Aorta (tissue), 5 donors: ENCODE data around the gene GUCY2D. TPM values are rescaled to one million over a fixed set of nuclear protein-coding genes. Genes with fewer than 3 reads are reported as not detected.

Experiments used
- ATAC-seq: fragments of 200-7000 bp; cut with Tn5 transposase; one replicate; pipeline ENCODE4 v1.9.1; 2022; ENCODE audit warnings: moderate library complexity; ENCODE audit not compliant: low FRiP score
- DNase-seq, 2 donors: peaks; one replicate each; pipeline ENCODE4 v3.0.0-alpha.2; 2020
- H3K27ac ChIP-seq, 2 donors: one replicate each; pipeline ENCODE4 v1.5.1; 2013; ENCODE audit warnings: low read length in 2 of 2, mild to moderate bottlenecking in 2 of 2, moderate library complexity in 2 of 2, control low read depth in 1 of 2, inconsistent platforms in 1 of 2, low read depth in 1 of 2
- H3K27me3 ChIP-seq, 2 donors: one replicate each; pipeline ENCODE4 v1.6.1; 2013; ENCODE audit warnings: control low read depth in 1 of 2, low read length in 1 of 2, mild to moderate bottlenecking in 1 of 2, moderate library complexity in 1 of 2; ENCODE audit not compliant: insufficient read depth in 2 of 2, control insufficient read depth in 1 of 2
- H3K36me3 ChIP-seq, 2 donors: one replicate each; pipeline ENCODE4 v1.6.1; 2013; ENCODE audit warnings: control low read depth in 1 of 2, low read length in 1 of 2, mild to moderate bottlenecking in 1 of 2; ENCODE audit not compliant: insufficient read depth in 2 of 2, control insufficient read depth in 1 of 2
- H3K4me1 ChIP-seq, 2 donors: one replicate each; pipeline ENCODE4 v1.6.1; 2013; ENCODE audit warnings: low read length in 2 of 2, control low read depth in 1 of 2, mild to moderate bottlenecking in 1 of 2, moderate library complexity in 1 of 2; ENCODE audit not compliant: insufficient read depth in 2 of 2, control insufficient read depth in 1 of 2
- H3K4me3 ChIP-seq, 2 donors: one replicate each; pipeline ENCODE4 v1.5.1; 2013; ENCODE audit warnings: low read length in 2 of 2, control low read depth in 1 of 2, mild to moderate bottlenecking in 1 of 2
- H3K9me3 ChIP-seq: one replicate; pipeline ENCODE4 v1.6.1; 2013; ENCODE audit warnings: mild to moderate bottlenecking, low read length; ENCODE audit not compliant: control insufficient read depth
- WGBS, 2 donors: extraction: QIAGEN DNeasy Blood & Tissue Kit; methylation state at CpG; one replicate each; pipeline ENCODE4 v1.1.7; 2013; 5-methylcytosine and 5-hydroxymethylcytosine counted together
- intact Hi-C, 2 donors: fragments of 100-400 bp; cut with DNase I; formaldehyde crosslinking; loops; one replicate each; pipeline versions ENCODE4 v1.14.2 to v1.15.0; 2022
- polyA plus RNA-seq, 2 donors: library from polyadenylated mRNA; stranded (reverse); fragments of 200-250 nt; gene quantifications; one replicate each; pipeline ENCODE4 v1.2.3, GENCODE V29; 2013
- total RNA-seq, 2 donors: library from RNA; stranded (reverse); fragmentation: NEBNext Ultra II Directional; extraction: Animal tissue kit (Norgen Biotek cat#: 25700); gene quantifications; one replicate each; pipeline ENCODE4 v1.2.1, GENCODE V29; 2021
- donor health status: healthy with polysubstance abuse.
- donor health status: Bipolar disorder and iron deficiency.
- donor health status: DM: no; HTN: no; CAD: no.
- donor health status: DM: no; HTN: no; CAD: no.
- donor health status: DM: yes; HTN: yes; CAD: no.

The GUCY2D gene
- total and polyA plus RNA-seq, 4 donors, result not detected

GRCh38 chr17:8046306-8046928 lies 44.0 kb downstream of the GUCY2D start:
- 88 to 90% methylated on average over 11 of the region's 11 CpGs for WGBS, 2 donors
- Histone ChIP-seq H3K36me3 (no peaks in the 10 kb centered on the region), H3K27me3 (no peaks in the 10 kb centered on the region), H3K4me3 (no peak overlapping the region), H3K27ac (no peak overlapping the region), H3K4me1 (no peaks in the 10 kb centered on the region), H3K9me3 (no peaks in the 10 kb centered on the region)
- no peak for ATAC-seq
- DNase-seq, result peak in 1 of 2 donors; percentile 56
- intact Hi-C loops, result no loop called here

GRCh38 chr17:8046929-8047768 lies 44.7 kb downstream of the GUCY2D start:
- intact Hi-C loops, result no loop called here
- DNase-seq, result peak in 1 of 2 donors; percentile 62
- no peaks in the 10 kb centered on the region for H3K36me3 ChIP-seq

GRCh38 chr17:8047769-8048110 lies 45.3 kb downstream of the GUCY2D start:
- DNase-seq (peak in 1 of 2 donors; percentile 47), ATAC-seq (no peak)
- intact Hi-C loops, result no loop called here
- Histone ChIP-seq H3K4me3 (no peak overlapping the region), H3K9me3 (no peaks in the 10 kb centered on the region), H3K36me3 (no peaks in the 10 kb centered on the region), H3K27ac (no peak overlapping the region), H3K4me1 (no peaks in the 10 kb centered on the region), H3K27me3 (no peaks in the 10 kb centered on the region)
- WGBS, 2 donors, result 88 to 95% methylated on average over 4 of the region's 4 CpGs

More at GRCh38 chr17:8046929-8047768, 44.7 kb downstream of the GUCY2D start:
- Histone ChIP-seq H3K27me3 (no peaks in the 10 kb centered on the region), H3K4me1 (no peaks in the 10 kb centered on the region), H3K27ac (no peak overlapping the region), H3K9me3 (no peaks in the 10 kb centered on the region), H3K4me3 (no peak overlapping the region)
- 81 to 82% methylated on average over 24 of the region's 24 CpGs for WGBS, 2 donors
- no peak for ATAC-seq

- ATAC-seq (no peak), DNase-seq (peak in 1 of 2 donors; percentile 54)
- intact Hi-C loops, result no loop called here
- WGBS, 2 donors, result 86 to 91% methylated on average over 10 to 12 of the region's 12 CpGs
- H3K27me3 ChIP-seq, result no peaks in the 10 kb centered on the region
- H3K4me3 ChIP-seq, result no peak overlapping the region
- no peak overlapping the region for H3K27ac ChIP-seq
- no peaks in the 10 kb centered on the region for H3K36me3 ChIP-seq
- H3K9me3 ChIP-seq, result no peaks in the 10 kb centered on the region
- H3K4me1 ChIP-seq, result no peaks in the 10 kb centered on the region
Measured at GRCh38 chr17:8048236-8048635, 45.8 kb downstream of the GUCY2D start.

- Histone ChIP-seq H3K27ac (no peak overlapping the region), H3K27me3 (no peaks in the 10 kb centered on the region), H3K36me3 (no peaks in the 10 kb centered on the region), H3K4me3 (no peak overlapping the region), H3K4me1 (no peaks in the 10 kb centered on the region), H3K9me3 (no peaks in the 10 kb centered on the region)
- intact Hi-C loops, result no loop called here
- WGBS, 2 donors, result 87 to 90% methylated on average over 8 of the region's 8 CpGs
- ATAC-seq, result no peak
- DNase-seq, result peak in 1 of 2 donors; percentile 14
Measured at GRCh38 chr17:8048736-8049135, 46.3 kb downstream of the GUCY2D start.

GRCh38 chr17:8051831-8052230 lies 49.4 kb downstream of the GUCY2D start:
- intact Hi-C loops, result loop anchor here in 1 of 2 donors (10.0 kb wide), 1 partner anchor 117 kb away; the partner anchor contains the start of genes CNTROB and TRAPPC1

GRCh38 chr17:8052256-8053252 lies 50.1 kb downstream of the GUCY2D start:
- Histone ChIP-seq H3K27me3 (no peaks in the 10 kb centered on the region), H3K4me1 (no peaks in the 10 kb centered on the region), H3K27ac (no peak overlapping the region), H3K36me3 (no peaks in the 10 kb centered on the region), H3K4me3 (no peak overlapping the region), H3K9me3 (no peaks in the 10 kb centered on the region)
- WGBS, 2 donors, result 90 to 94% methylated on average over 6 of the region's 6 CpGs
- DNase-seq (peak in 1 of 2 donors; percentile 32), ATAC-seq (no peak)
- intact Hi-C loops, result loop anchor here in 1 of 2 donors (10.0 kb wide), 1 partner anchor 118 kb away; the partner anchor contains the start of genes CNTROB and TRAPPC1

More at GRCh38 chr17:8051831-8052230, 49.4 kb downstream of the GUCY2D start:
- Histone ChIP-seq H3K27ac (no peak overlapping the region), H3K4me1 (no peaks in the 10 kb centered on the region), H3K9me3 (no peaks in the 10 kb centered on the region), H3K4me3 (no peak overlapping the region), H3K27me3 (no peaks in the 10 kb centered on the region), H3K36me3 (no peaks in the 10 kb centered on the region)
- ATAC-seq (no peak), DNase-seq (peak in 1 of 2 donors; percentile 49)
- 86 to 90% methylated on average over 7 of the region's 7 CpGs for WGBS, 2 donors

GRCh38 chr17:8053600-8053999 lies 51.2 kb downstream of the GUCY2D start:
- Histone ChIP-seq H3K9me3 (no peaks in the 10 kb centered on the region), H3K4me3 (no peak overlapping the region), H3K27me3 (no peaks in the 10 kb centered on the region), H3K27ac (no peak overlapping the region), H3K4me1 (no peaks in the 10 kb centered on the region), H3K36me3 (no peaks in the 10 kb centered on the region)
- ATAC-seq, result no peak
- WGBS, 2 donors, result 94% methylated on average over 7 of the region's 7 CpGs
- intact Hi-C loops, result loop anchor here in 1 of 2 donors (10.0 kb wide), 1 partner anchor 119 kb away; the partner anchor contains the start of genes CNTROB and TRAPPC1
- DNase-seq, result no peak
